Colonic mucosa (tissue), 4 donors: ENCODE results near the gene ARID5B. TPM values are rescaled to one million over a fixed set of nuclear protein-coding genes. Genes with fewer than 3 reads are reported as not detected.

Source experiments
- DNase-seq: peaks from one replicate; pipeline ENCODE4 v3.0.0-alpha.2; 2020
- H3K27ac ChIP-seq: fragments of 200-600 bp; one replicate; pipeline ENCODE4 v1.8.0; 2021
- H3K27me3 ChIP-seq: fragments of 200-600 bp; one replicate; pipeline ENCODE4 v1.8.0; 2021
- H3K36me3 ChIP-seq: fragments of 200-600 bp; one replicate; pipeline ENCODE4 v1.8.0; 2021
- H3K4me1 ChIP-seq: fragments of 200-600 bp; one replicate; pipeline ENCODE4 v1.8.0; 2021; ENCODE audit warnings: mild to moderate bottlenecking
- H3K4me3 ChIP-seq: fragments of 200-600 bp; one replicate; pipeline ENCODE4 v1.8.0; 2021
- H3K9ac ChIP-seq, 2 donors: one replicate each; pipeline ENCODE4 v1.7.0; 2013; ENCODE audit warnings: control low read depth in 2 of 2, low read depth in 2 of 2, low read length in 2 of 2
- H3K9me3 ChIP-seq: fragments of 200-600 bp; one replicate; pipeline ENCODE4 v1.8.0; 2021
- intact Hi-C: fragments of 100-400 bp; cut with DNase I; formaldehyde crosslinking; loops from one replicate; pipeline ENCODE4 v1.14.1; 2022
- total RNA-seq, 2 donors: library from RNA; stranded (reverse); fragmentation: NEBNext Ultra II Directional in 1 of 2; extraction: Animal tissue kit (Norgen Biotek cat#: 25700) in 1 of 2; gene quantifications; one replicate each; pipeline ENCODE4 v1.2.1, GENCODE V29; 2021
- TF ChIP-seq, protein P1 (sequence below): fragments of 200-600 bp; IDR thresholded peaks from one replicate; pipeline ENCODE4 v1.8.0; 2022; ENCODE audit warnings: antibody characterized with exemption, mild to moderate bottlenecking
- donor health status: healthy.
- donor health status: DM: no; HTN: no; CAD: no.
- donor health status: DM: no; HTN: no; CAD: no.

ARID5B gene
- total RNA-seq, 2 donors from 2014 or later = 18.8 to 27.2 TPM

DNA sequence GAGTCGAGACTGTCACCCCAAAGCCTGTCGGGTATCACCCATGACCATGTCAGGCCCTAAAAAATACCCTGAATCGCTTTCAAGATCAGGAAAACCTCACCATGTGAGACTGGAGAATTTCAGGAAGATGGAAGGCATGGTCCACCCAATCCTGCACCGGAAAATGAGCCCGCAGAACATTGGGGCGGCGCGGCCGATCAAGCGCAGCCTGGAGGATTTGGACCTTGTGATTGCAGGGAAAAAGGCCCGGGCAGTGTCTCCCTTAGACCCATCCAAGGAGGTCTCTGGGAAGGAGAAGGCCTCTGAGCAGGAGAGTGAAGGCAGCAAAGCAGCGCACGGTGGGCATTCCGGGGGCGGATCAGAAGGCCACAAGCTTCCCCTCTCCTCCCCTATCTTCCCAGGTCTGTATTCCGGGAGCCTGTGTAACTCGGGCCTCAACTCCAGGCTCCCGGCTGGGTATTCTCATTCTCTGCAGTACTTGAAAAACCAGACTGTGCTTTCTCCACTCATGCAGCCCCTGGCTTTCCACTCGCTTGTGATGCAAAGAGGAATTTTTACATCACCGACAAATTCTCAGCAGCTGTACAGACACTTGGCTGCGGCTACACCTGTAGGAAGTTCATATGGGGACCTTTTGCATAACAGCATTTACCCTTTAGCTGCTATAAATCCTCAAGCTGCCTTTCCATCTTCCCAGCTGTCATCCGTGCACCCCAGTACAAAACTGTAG lies 191.0 kb downstream of the ARID5B start:
- intact Hi-C loops = no loop called here
- H3K9ac ChIP-seq = no peak overlapping the region

GRCh38 chr10:62093863-62094291 lies 192.4 kb downstream of the ARID5B start:
- intact Hi-C loops = no loop called here
- Histone ChIP-seq H3K4me3 (no peak overlapping the region), H3K36me3 (peaks cover 8% of the 10 kb centered on the region), H3K9me3 (no peaks in the 10 kb centered on the region), H3K9ac (no peak overlapping the region), H3K27ac (peak overlapping the region; percentile 25), H3K4me1 (no peaks in the 10 kb centered on the region), H3K27me3 (no peaks in the 10 kb centered on the region)
- TF ChIP-seq, protein P1, sequence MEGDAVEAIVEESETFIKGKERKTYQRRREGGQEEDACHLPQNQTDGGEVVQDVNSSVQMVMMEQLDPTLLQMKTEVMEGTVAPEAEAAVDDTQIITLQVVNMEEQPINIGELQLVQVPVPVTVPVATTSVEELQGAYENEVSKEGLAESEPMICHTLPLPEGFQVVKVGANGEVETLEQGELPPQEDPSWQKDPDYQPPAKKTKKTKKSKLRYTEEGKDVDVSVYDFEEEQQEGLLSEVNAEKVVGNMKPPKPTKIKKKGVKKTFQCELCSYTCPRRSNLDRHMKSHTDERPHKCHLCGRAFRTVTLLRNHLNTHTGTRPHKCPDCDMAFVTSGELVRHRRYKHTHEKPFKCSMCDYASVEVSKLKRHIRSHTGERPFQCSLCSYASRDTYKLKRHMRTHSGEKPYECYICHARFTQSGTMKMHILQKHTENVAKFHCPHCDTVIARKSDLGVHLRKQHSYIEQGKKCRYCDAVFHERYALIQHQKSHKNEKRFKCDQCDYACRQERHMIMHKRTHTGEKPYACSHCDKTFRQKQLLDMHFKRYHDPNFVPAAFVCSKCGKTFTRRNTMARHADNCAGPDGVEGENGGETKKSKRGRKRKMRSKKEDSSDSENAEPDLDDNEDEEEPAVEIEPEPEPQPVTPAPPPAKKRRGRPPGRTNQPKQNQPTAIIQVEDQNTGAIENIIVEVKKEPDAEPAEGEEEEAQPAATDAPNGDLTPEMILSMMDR = no peak
- DNase-seq = peak; percentile 16

More for the DNA sequence above, 191.0 kb downstream of the ARID5B start:
- Histone ChIP-seq H3K36me3 (peaks cover 8% of the 10 kb centered on the region), H3K27me3 (no peaks in the 10 kb centered on the region), H3K4me1 (no peaks in the 10 kb centered on the region), H3K27ac (no peak overlapping the region), H3K4me3 (no peak overlapping the region), H3K9me3 (no peaks in the 10 kb centered on the region)
- DNase-seq = no peak
- TF ChIP-seq, protein P1 = no peak

DNA sequence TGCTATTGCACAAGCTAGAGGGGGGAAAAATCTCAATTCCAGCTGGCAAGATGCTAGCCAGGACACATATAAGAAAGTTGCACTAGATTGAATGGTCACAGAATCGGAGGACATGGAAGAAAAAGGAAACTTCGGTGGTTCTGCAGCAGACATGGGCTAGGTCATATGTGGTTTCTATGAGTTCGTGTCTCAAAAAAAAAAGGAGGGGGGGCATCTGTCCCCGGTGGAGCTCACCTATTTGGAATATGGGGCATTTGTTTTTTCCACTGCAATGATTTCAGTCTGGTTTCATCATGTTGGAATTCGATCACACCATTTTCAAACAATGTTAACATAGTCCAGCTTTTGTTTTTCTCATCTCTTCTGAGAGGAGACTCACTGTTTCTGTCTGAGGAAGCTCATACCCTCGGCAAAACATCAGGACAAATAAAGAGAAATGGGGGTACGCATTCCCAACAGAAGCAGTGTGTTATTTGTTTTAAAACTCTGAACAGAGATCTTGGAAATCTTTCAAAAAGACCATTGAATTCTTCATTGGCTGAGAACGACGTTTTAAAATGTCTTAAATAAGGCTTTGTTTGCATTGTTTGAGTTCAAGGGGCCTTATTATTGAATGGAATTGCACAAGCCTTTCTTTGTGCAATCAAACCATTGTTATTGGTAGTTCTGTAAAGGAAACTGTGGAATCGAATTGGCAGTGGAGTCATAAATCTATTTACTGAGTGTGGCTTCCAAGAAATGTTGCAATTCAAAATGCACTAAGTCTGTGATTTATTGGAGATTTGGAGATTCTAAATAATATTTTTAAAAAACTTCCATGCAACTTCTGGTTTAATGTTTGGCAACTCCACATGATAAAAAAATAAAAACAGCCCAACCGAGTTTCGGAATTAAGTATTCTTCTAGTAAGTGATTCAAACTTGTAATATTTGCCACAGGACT lies 194.0 kb downstream of the ARID5B start:
- DNase-seq = peak; percentile 15
- Histone ChIP-seq H3K27me3 (no peaks in the 10 kb centered on the region), H3K9ac (no peak overlapping the region), H3K36me3 (peaks cover 8% of the 10 kb centered on the region), H3K9me3 (no peaks in the 10 kb centered on the region), H3K4me1 (no peaks in the 10 kb centered on the region), H3K4me3 (no peak overlapping the region), H3K27ac (peak overlapping the region; percentile 4)
- intact Hi-C loops = no loop called here
- TF ChIP-seq, protein P1 = no peak

- peaks cover 2% of the 10 kb centered on the region for H3K36me3 ChIP-seq
- TF ChIP-seq, protein P1 = no peak
- peak; percentile 13 for DNase-seq
- no peaks in the 10 kb centered on the region for H3K27me3 ChIP-seq
- no peak overlapping the region for H3K4me3 ChIP-seq
- intact Hi-C loops = no loop called here
- H3K9ac ChIP-seq = no peak overlapping the region
- H3K27ac ChIP-seq = no peak overlapping the region
- H3K4me1 ChIP-seq = no peaks in the 10 kb centered on the region
- H3K9me3 ChIP-seq = no peaks in the 10 kb centered on the region
These were observed 194.9 kb downstream of the ARID5B start for GRCh38 chr10:62096256-62096933.
